ENCODE measurements around the gene TRIM38. TPM values are rescaled to one million over a fixed set of nuclear protein-coding genes. Genes with fewer than 3 reads are reported as not detected.

Gene TRIM38
- total and polyA plus RNA-seq, 2 experiments from 2014 or later, result 5.2 to 8.6 TPM

GRCh38 chr6:25934735-25935313, 27.8 kb upstream of the TRIM38 start:
- Histone ChIP-seq H3K4me3 (no peak overlapping the region), H3K79me2 (no peaks in the 10 kb centered on the region), H3K4me1 (ENCODE audit: insufficient read depth) (no peaks in the 10 kb centered on the region), H3K27ac (no peak overlapping the region), H4K20me1 (ENCODE audit: insufficient read depth, poor library complexity, severe bottlenecking) (no peaks in the 10 kb centered on the region), H2AFZ (no peak overlapping the region), H3K36me3 (replicated peaks; ENCODE audit: insufficient read depth, low read depth) (no peaks in the 10 kb centered on the region), H3K27me3 (no peaks in the 10 kb centered on the region), H3K9me2 (replicated peaks; ENCODE audit: insufficient read depth) (no peaks in the 10 kb centered on the region), H3K9me3 (ENCODE audit: low read depth) (no peaks in the 10 kb centered on the region), H3K4me2 (no peak overlapping the region)
- TF ChIP-seq EZH2 (IDR thresholded peaks at IDR 0.05; ENCODE audit: borderline replicate concordance) (no peak), CTCF (IDR thresholded peaks at IDR 0.05; ENCODE audit: poor library complexity) (no peak), EZH2phosphoT487 (IDR thresholded peaks at IDR 0.05; ENCODE audit: low read depth, severe bottlenecking, unreplicated experiment) (no peak)
- no peak for DNase-seq (ENCODE audit: low spot score)
- 56% methylated on average over 3 of the region's 3 CpGs for whole genome bisulfite sequencing (ENCODE audit: low lambda C conversion rate, missing lambda C conversion rate)

GRCh38 chr6:25935953-25936352, 26.6 kb upstream of the TRIM38 start:
- no peaks in the 10 kb centered on the region for H3K27me3 ChIP-seq
- TF ChIP-seq CTCF (IDR thresholded peaks at IDR 0.05; ENCODE audit: poor library complexity) (no peak), EZH2phosphoT487 (IDR thresholded peaks at IDR 0.05; ENCODE audit: low read depth, severe bottlenecking, unreplicated experiment) (no peak), EZH2 (IDR thresholded peaks at IDR 0.05; ENCODE audit: borderline replicate concordance) (no peak)

GRCh38 chr6:25939593-25939992, 23.0 kb upstream of the TRIM38 start:
- H3K4me2 ChIP-seq, result no peak overlapping the region
- no peaks in the 10 kb centered on the region for H3K4me1 ChIP-seq (ENCODE audit: insufficient read depth)
- no peak overlapping the region for H3K4me3 ChIP-seq
- WGBS (ENCODE audit: low lambda C conversion rate, missing lambda C conversion rate), result 79% methylated on average over 2 of the region's 2 CpGs
- no peaks in the 10 kb centered on the region for H3K9me3 ChIP-seq (ENCODE audit: low read depth)
- H3K27me3 ChIP-seq, result no peaks in the 10 kb centered on the region
- H3K27ac ChIP-seq, result no peak overlapping the region
- H3K79me2 ChIP-seq, result no peaks in the 10 kb centered on the region
- no peak for DNase-seq (ENCODE audit: low spot score)
- H2AFZ ChIP-seq, result no peak overlapping the region
- H4K20me1 ChIP-seq (ENCODE audit: insufficient read depth, poor library complexity, severe bottlenecking), result no peaks in the 10 kb centered on the region
- no peak for TF ChIP-seq EZH2phosphoT487 (IDR thresholded peaks at IDR 0.05; ENCODE audit: low read depth, severe bottlenecking, unreplicated experiment)
- TF ChIP-seq EZH2 (IDR thresholded peaks at IDR 0.05; ENCODE audit: borderline replicate concordance), result no peak
- no peak for TF ChIP-seq CTCF (IDR thresholded peaks at IDR 0.05; ENCODE audit: poor library complexity)
- no peaks in the 10 kb centered on the region for H3K36me3 ChIP-seq (replicated peaks; ENCODE audit: insufficient read depth, low read depth)
- no peaks in the 10 kb centered on the region for H3K9me2 ChIP-seq (replicated peaks; ENCODE audit: insufficient read depth)

More at GRCh38 chr6:25935953-25936352, 26.6 kb upstream of the TRIM38 start:
- H3K79me2 ChIP-seq, result no peaks in the 10 kb centered on the region
- no peaks in the 10 kb centered on the region for H3K4me1 ChIP-seq (ENCODE audit: insufficient read depth)
- H3K27ac ChIP-seq, result no peak overlapping the region
- no peak overlapping the region for H3K4me2 ChIP-seq
- no peak for DNase-seq (ENCODE audit: low spot score)
- no peaks in the 10 kb centered on the region for H3K9me3 ChIP-seq (ENCODE audit: low read depth)
- H3K36me3 ChIP-seq (replicated peaks; ENCODE audit: insufficient read depth, low read depth), result no peaks in the 10 kb centered on the region
- no peaks in the 10 kb centered on the region for H4K20me1 ChIP-seq (ENCODE audit: insufficient read depth, poor library complexity, severe bottlenecking)
- H3K4me3 ChIP-seq, result no peak overlapping the region
- H2AFZ ChIP-seq, result no peak overlapping the region
- H3K9me2 ChIP-seq (replicated peaks; ENCODE audit: insufficient read depth), result no peaks in the 10 kb centered on the region
- WGBS (ENCODE audit: low lambda C conversion rate, missing lambda C conversion rate), result 93% methylated on average over 5 of the region's 5 CpGs
